Measurements from ENCODE around the gene PARD6G. TPM values are rescaled to one million over a fixed set of nuclear protein-coding genes. Genes with fewer than 3 reads are reported as not detected.

The PARD6G gene
- total RNA-seq, 1 donor from 2014 or later, result 30.7 TPM

- H3K27ac Mint-ChIP-seq, result no peak overlapping the region
- no peak overlapping the region for H3K4me3 Mint-ChIP-seq
- TF ChIP-seq CTCF (IDR thresholded peaks at IDR 0.05; ENCODE audit: unreplicated experiment), result no peak
- no peaks in the 10 kb centered on the region for H3K27me3 Mint-ChIP-seq (ENCODE audit: low read depth)
- peaks cover 18% of the 10 kb centered on the region for H3K36me3 Mint-ChIP-seq
- peaks cover 16% of the 10 kb centered on the region for H3K9me3 Mint-ChIP-seq
- no peak for DNase-seq (ENCODE audit: low spot score in 2 of 2, unreplicated experiment in 2 of 2)
- peaks cover 10% of the 10 kb centered on the region for H3K4me1 Mint-ChIP-seq
These were observed 78.3 kb downstream of the PARD6G start for GRCh38 chr18:80168982-80169381.

- H3K27me3 Mint-ChIP-seq (ENCODE audit: low read depth), result no peaks in the 10 kb centered on the region
- peaks cover 10% of the 10 kb centered on the region for H3K4me1 Mint-ChIP-seq
- H3K9me3 Mint-ChIP-seq, result peaks cover 21% of the 10 kb centered on the region
- no peak for DNase-seq (ENCODE audit: low spot score in 2 of 2, unreplicated experiment in 2 of 2)
- no peak overlapping the region for H3K4me3 Mint-ChIP-seq
- H3K27ac Mint-ChIP-seq, result no peak overlapping the region
- no peak for TF ChIP-seq CTCF (IDR thresholded peaks at IDR 0.05; ENCODE audit: unreplicated experiment)
- H3K36me3 Mint-ChIP-seq, result peaks cover 24% of the 10 kb centered on the region
These were observed 79.0 kb downstream of the PARD6G start for GRCh38 chr18:80168346-80168745.

- Mint-ChIP-seq H3K36me3 (peaks cover 28% of the 10 kb centered on the region), H3K9me3 (peaks cover 22% of the 10 kb centered on the region), H3K4me1 (peaks cover 10% of the 10 kb centered on the region), H3K27me3 (ENCODE audit: low read depth) (no peaks in the 10 kb centered on the region), H3K4me3 (no peak overlapping the region), H3K27ac (no peak overlapping the region)
- no peak for DNase-seq (ENCODE audit: low spot score in 2 of 2, unreplicated experiment in 2 of 2)
- TF ChIP-seq CTCF (IDR thresholded peaks at IDR 0.05; ENCODE audit: unreplicated experiment), result no peak
These were observed 79.4 kb downstream of the PARD6G start for GRCh38 chr18:80167931-80168330.

GRCh38 chr18:80167331-80167730 is 80.0 kb downstream of the PARD6G start:
- Mint-ChIP-seq H3K27me3 (ENCODE audit: low read depth) (no peaks in the 10 kb centered on the region), H3K4me3 (no peak overlapping the region), H3K4me1 (peaks cover 10% of the 10 kb centered on the region), H3K27ac (no peak overlapping the region), H3K9me3 (peaks cover 22% of the 10 kb centered on the region), H3K36me3 (peaks cover 30% of the 10 kb centered on the region)
- TF ChIP-seq CTCF (IDR thresholded peaks at IDR 0.05; ENCODE audit: unreplicated experiment), result no peak
- DNase-seq (ENCODE audit: low spot score in 2 of 2, unreplicated experiment in 2 of 2), result no peak

GRCh38 chr18:80166725-80167124 is 80.6 kb downstream of the PARD6G start:
- H3K4me3 Mint-ChIP-seq, result no peak overlapping the region
- H3K27ac Mint-ChIP-seq, result no peak overlapping the region

More at GRCh38 chr18:80166725-80167124, 80.6 kb downstream of the PARD6G start:
- H3K9me3 Mint-ChIP-seq, result peaks cover 22% of the 10 kb centered on the region
- H3K36me3 Mint-ChIP-seq, result peaks cover 35% of the 10 kb centered on the region
- TF ChIP-seq CTCF (IDR thresholded peaks at IDR 0.05; ENCODE audit: unreplicated experiment), result no peak
- DNase-seq (ENCODE audit: low spot score in 2 of 2, unreplicated experiment in 2 of 2), result no peak
- H3K4me1 Mint-ChIP-seq, result peaks cover 9% of the 10 kb centered on the region
- H3K27me3 Mint-ChIP-seq (ENCODE audit: low read depth), result no peaks in the 10 kb centered on the region
